Neural cell (in vitro differentiated cells): Measurements from ENCODE around the gene RPAP2. TPM values are rescaled to one million over a fixed set of nuclear protein-coding genes. Genes with fewer than 3 reads are reported as not detected.

Source experiments
- H2AFZ ChIP-seq: fragments of 200-600, 300-800 bp; sonication (generic), shearing (Covaris generic); 2 replicates; pipeline ENCODE4 v1.6.0; 2014; ENCODE audit warnings: low read depth, mild to moderate bottlenecking, antibody characterized with exemption, low read length, moderate library complexity
- H3F3A ChIP-seq: fragments of 200-600 bp; shearing (Covaris generic); 2 replicates; pipeline ENCODE4 v1.6.1; 2016; ENCODE audit warnings: mild to moderate bottlenecking, moderate library complexity, mixed read lengths, antibody characterized with exemption, low read length; ENCODE audit not compliant: insufficient read depth, poor library complexity, severe bottlenecking
- H3K27ac ChIP-seq: fragments of 200-600, 300-800 bp; sonication (generic), shearing (Covaris generic); 2 replicates; pipeline ENCODE4 v1.5.1; 2014; ENCODE audit warnings: mild to moderate bottlenecking, low read length, moderate library complexity
- H3K27me3 ChIP-seq: fragments of 300-800, 200-600 bp; sonication (generic), shearing (Covaris generic); 2 replicates; pipeline ENCODE4 v1.6.0; 2014; ENCODE audit warnings: mild to moderate bottlenecking, low read depth, low read length, moderate library complexity; ENCODE audit not compliant: insufficient read depth
- H3K36me3 ChIP-seq: fragments of 300-800, 200-600 bp; sonication (generic), shearing (Covaris generic); 2 replicates; pipeline ENCODE4 v1.5.1; 2014; ENCODE audit warnings: mild to moderate bottlenecking, antibody characterized with exemption, low read length, moderate library complexity; ENCODE audit not compliant: insufficient read depth
- H3K4me2 ChIP-seq: fragments of 300-800, 200-600 bp; sonication (generic), shearing (Covaris generic); 2 replicates; pipeline ENCODE4 v1.6.0; 2014; ENCODE audit warnings: mild to moderate bottlenecking, low read length
- H3K4me3 ChIP-seq: fragments of 300-800, 200-600 bp; sonication (generic), shearing (Covaris generic); 2 replicates; pipeline ENCODE4 v1.5.1; 2014; ENCODE audit warnings: mild to moderate bottlenecking, low read length, moderate library complexity
- H3K79me2 ChIP-seq: fragments of 200-600 bp; shearing (Covaris generic); replicated peaks from 2 replicates; pipeline ENCODE4 v1.6.0; 2014; ENCODE audit warnings: mild to moderate bottlenecking, low read length, moderate library complexity; ENCODE audit not compliant: insufficient read depth
- H3K9ac ChIP-seq: fragments of 300-800, 200-600 bp; sonication (generic), shearing (Covaris generic); 2 replicates; pipeline ENCODE4 v1.6.1; 2016; ENCODE audit warnings: mild to moderate bottlenecking, low read length, mixed read lengths
- H3K9me2 ChIP-seq: fragments of 200-600 bp; shearing (Covaris generic); 2 replicates; pipeline ENCODE4 v1.6.1; 2016; ENCODE audit warnings: mild to moderate bottlenecking, low read length, mixed read lengths; ENCODE audit not compliant: insufficient read depth
- H3K9me3 ChIP-seq: fragments of 200-600, 300-800 bp; sonication (generic), shearing (Covaris generic); 2 replicates; pipeline ENCODE4 v1.6.1; 2016; ENCODE audit warnings: mild to moderate bottlenecking, mixed run types, low read length, moderate library complexity, mixed read lengths
- H4K20me1 ChIP-seq: fragments of 200-600 bp; shearing (Covaris generic); 2 replicates; pipeline ENCODE4 v1.6.1; 2016; ENCODE audit warnings: mild to moderate bottlenecking, mixed run types; ENCODE audit not compliant: insufficient read depth
- CTCF ChIP-seq: fragments of 450-650 bp; IDR thresholded peaks from 2 replicates; pipeline ENCODE4 v1.5.1; 2014; ENCODE audit warnings: antibody characterized with exemption, mild to moderate bottlenecking, moderate library complexity; ENCODE audit not compliant: poor library complexity, severe bottlenecking
- EP300 ChIP-seq: fragments of 450-650 bp; conservative IDR thresholded peaks from 2 replicates; pipeline ENCODE4 v1.6.1; 2014; ENCODE audit warnings: antibody characterized with exemption, mild to moderate bottlenecking, moderate library complexity; ENCODE audit not compliant: poor library complexity, severe bottlenecking
- EZH2 ChIP-seq: fragments of 200-600, 300-800 bp; shearing (Covaris generic), sonication (generic); IDR thresholded peaks from 2 replicates; pipeline ENCODE4 v1.6.1; 2014; ENCODE audit warnings: antibody characterized with exemption, low read length, borderline replicate concordance, mild to moderate bottlenecking; ENCODE audit not compliant: insufficient read depth, poor library complexity, severe bottlenecking
- MXI1 ChIP-seq: fragments of 450-650 bp; conservative IDR thresholded peaks from 2 replicates; pipeline ENCODE4 v1.6.1; 2014; ENCODE audit warnings: antibody characterized with exemption, mild to moderate bottlenecking; ENCODE audit not compliant: poor library complexity, severe bottlenecking
- POLR2AphosphoS5 ChIP-seq: IDR thresholded peaks from 2 replicates; pipeline ENCODE4 v1.6.1; 2012
- RAD21 ChIP-seq: fragments of 450-650 bp; conservative IDR thresholded peaks from 2 replicates; pipeline ENCODE4 v1.6.1; 2014; ENCODE audit warnings: antibody characterized with exemption, mild to moderate bottlenecking, moderate library complexity
- REST ChIP-seq: IDR thresholded peaks from 2 replicates; pipeline ENCODE4 v1.6.1; 2012; ENCODE audit warnings: borderline replicate concordance
- SMC3 ChIP-seq: fragments of 450-650 bp; conservative IDR thresholded peaks from 2 replicates; pipeline ENCODE4 v1.6.1; 2014; ENCODE audit warnings: antibody characterized with exemption, mild to moderate bottlenecking, moderate library complexity; ENCODE audit not compliant: poor library complexity
- TAF1 ChIP-seq: IDR thresholded peaks from 2 replicates; pipeline ENCODE4 v1.6.1; 2012; ENCODE audit warnings: low read depth
- polyA plus RNA-seq: library from polyadenylated mRNA; depleted of rRNA; stranded (reverse); fragments of >200 nt; gene quantifications from 2 replicates; pipeline ENCODE4 v1.2.3, GENCODE V29; 2014

RPAP2 gene
- polyA plus RNA-seq, 1 donor from 2014 or later, result 9.3 TPM

DNA sequence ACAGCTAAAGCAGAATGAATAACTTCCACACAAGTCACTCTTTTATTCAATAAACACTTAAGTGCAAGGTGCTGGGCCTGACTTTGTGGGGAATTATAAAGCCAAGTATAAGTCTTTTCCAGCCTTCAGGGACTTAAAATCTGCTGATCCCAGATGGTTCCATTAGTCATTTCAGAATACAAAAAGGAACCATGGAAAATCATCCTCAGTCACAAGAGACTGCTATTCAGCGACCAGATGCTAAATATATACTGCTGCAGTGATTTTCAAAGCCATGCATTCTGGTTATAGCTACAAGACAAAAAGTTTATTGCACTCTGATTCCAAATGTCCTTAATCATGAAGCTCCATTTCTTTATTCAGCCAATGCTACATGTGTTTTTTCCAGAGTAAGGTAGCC, 25.8 kb upstream of the RPAP2 start:
- H2AFZ ChIP-seq, result no peak overlapping the region
- H3K4me3 ChIP-seq, result no peak overlapping the region
- no peaks in the 10 kb centered on the region for H4K20me1 ChIP-seq
- H3K79me2 ChIP-seq, result no peaks in the 10 kb centered on the region
- H3K36me3 ChIP-seq, result peaks cover 5% of the 10 kb centered on the region
- no peak for TF ChIP-seq RAD21
- TF ChIP-seq POLR2AphosphoS5, result no peak
- TF ChIP-seq MXI1, result no peak
- no peak for TF ChIP-seq SMC3
- no peak for TF ChIP-seq CTCF
- TF ChIP-seq TAF1, result no peak
- TF ChIP-seq EZH2, result no peak
- no peak for TF ChIP-seq EP300
- no peak for TF ChIP-seq REST
- no peak overlapping the region for H3K4me2 ChIP-seq
- no peaks in the 10 kb centered on the region for H3K9me3 ChIP-seq
- H3K27me3 ChIP-seq, result no peaks in the 10 kb centered on the region
- no peaks in the 10 kb centered on the region for H3F3A ChIP-seq
- H3K9me2 ChIP-seq, result no peaks in the 10 kb centered on the region
- H3K9ac ChIP-seq, result no peak overlapping the region
- H3K27ac ChIP-seq, result no peak overlapping the region

GRCh38 chr1:92274939-92275338, 23.9 kb upstream of the RPAP2 start:
- H3K9ac ChIP-seq, result no peak overlapping the region
- no peak overlapping the region for H3K27ac ChIP-seq
- no peak overlapping the region for H3K4me3 ChIP-seq
- H2AFZ ChIP-seq, result no peak overlapping the region
- H3F3A ChIP-seq, result no peaks in the 10 kb centered on the region
- H3K9me3 ChIP-seq, result no peaks in the 10 kb centered on the region
- no peaks in the 10 kb centered on the region for H3K9me2 ChIP-seq
- no peaks in the 10 kb centered on the region for H3K79me2 ChIP-seq
- TF ChIP-seq REST, result no peak
- TF ChIP-seq RAD21, result no peak
- no peak for TF ChIP-seq SMC3
- no peak for TF ChIP-seq MXI1
- TF ChIP-seq TAF1, result no peak
- TF ChIP-seq CTCF, result no peak
- TF ChIP-seq POLR2AphosphoS5, result no peak
- no peak for TF ChIP-seq EP300
- H3K36me3 ChIP-seq, result peaks cover 5% of the 10 kb centered on the region
- H3K4me2 ChIP-seq, result no peak overlapping the region
- no peaks in the 10 kb centered on the region for H3K27me3 ChIP-seq
- H4K20me1 ChIP-seq, result no peaks in the 10 kb centered on the region
